KMS-11 (cell line): ENCODE measurements around the gene ADAMTS10.

Source experiments
- H2AFZ ChIP-seq: fragments of 200-600 bp; sonication (generic); 2 replicates; pipeline ENCODE4 v1.6.1; 2016; ENCODE audit warnings: antibody characterized with exemption, mixed run types, low read depth
- H3K27ac ChIP-seq: fragments of 200-600 bp; sonication (generic); 2 replicates; pipeline ENCODE4 v1.6.1; 2016; ENCODE audit warnings: mild to moderate bottlenecking, mixed run types
- H3K27me3 ChIP-seq: fragments of 200-600 bp; sonication (generic); 2 replicates; pipeline ENCODE4 v1.6.1; 2017; ENCODE audit warnings: mild to moderate bottlenecking, low read depth, mixed run types, moderate library complexity; ENCODE audit not compliant: insufficient read depth
- H3K36me3 ChIP-seq: fragments of 200-600 bp; sonication (generic); 2 replicates; pipeline ENCODE4 v1.6.1; 2017; ENCODE audit warnings: mild to moderate bottlenecking, mixed run types; ENCODE audit not compliant: insufficient read depth
- H3K4me1 ChIP-seq: fragments of 200-600 bp; sonication (generic); 2 replicates; pipeline ENCODE4 v1.6.1; 2016; ENCODE audit warnings: mild to moderate bottlenecking, low read depth, mixed run types; ENCODE audit not compliant: poor library complexity, severe bottlenecking
- H3K4me2 ChIP-seq: fragments of 200-600 bp; sonication (generic); 2 replicates; pipeline ENCODE4 v1.7.0; 2016; ENCODE audit warnings: mild to moderate bottlenecking, mixed run types
- H3K4me3 ChIP-seq: fragments of 200-600 bp; sonication (generic); IDR thresholded peaks from 2 replicates; pipeline ENCODE4 v1.6.1; 2017; ENCODE audit warnings: low read depth, low read length, mixed read lengths; ENCODE audit not compliant: insufficient read depth
- H3K79me2 ChIP-seq: fragments of 200-600 bp; sonication (generic); 2 replicates; pipeline ENCODE4 v1.6.1; 2016; ENCODE audit warnings: low read depth, mixed run types; ENCODE audit not compliant: insufficient read depth
- H3K9ac ChIP-seq: fragments of 200-600 bp; sonication (generic); 2 replicates; pipeline ENCODE4 v1.6.1; 2016; ENCODE audit warnings: mild to moderate bottlenecking, mixed run types
- H4K20me1 ChIP-seq: fragments of 200-600 bp; sonication (generic); 2 replicates; pipeline ENCODE4 v1.6.1; 2016; ENCODE audit warnings: mild to moderate bottlenecking, mixed run types; ENCODE audit not compliant: insufficient read depth
- CTCF ChIP-seq: fragments of 200-600 bp; sonication (generic); conservative IDR thresholded peaks from 2 replicates; pipeline ENCODE4 v1.6.1; 2017; ENCODE audit warnings: low read depth, mild to moderate bottlenecking, antibody characterized with exemption, low read length, moderate library complexity, mixed read lengths

Gene ADAMTS10

GRCh38 chr19:8537099-8537498 is 73.4 kb downstream of the ADAMTS10 start:
- Histone ChIP-seq H4K20me1 (no peaks in the 10 kb centered on the region), H3K27ac (no peak overlapping the region), H3K9ac (no peak overlapping the region), H3K4me3 (no peak overlapping the region), H3K27me3 (peaks cover 49% of the 10 kb centered on the region), H3K4me2 (no peak overlapping the region), H2AFZ (no peak overlapping the region), H3K79me2 (no peaks in the 10 kb centered on the region), H3K36me3 (no peaks in the 10 kb centered on the region), H3K4me1 (no peaks in the 10 kb centered on the region)
- TF ChIP-seq CTCF, result no peak

- H3K4me2 ChIP-seq, result no peak overlapping the region
- no peaks in the 10 kb centered on the region for H3K4me1 ChIP-seq
- no peak overlapping the region for H3K4me3 ChIP-seq
- H4K20me1 ChIP-seq, result no peaks in the 10 kb centered on the region
- TF ChIP-seq CTCF, result no peak
- no peak overlapping the region for H2AFZ ChIP-seq
- peaks cover 52% of the 10 kb centered on the region for H3K27me3 ChIP-seq
- H3K36me3 ChIP-seq, result no peaks in the 10 kb centered on the region
- no peak overlapping the region for H3K27ac ChIP-seq
- no peak overlapping the region for H3K9ac ChIP-seq
- no peaks in the 10 kb centered on the region for H3K79me2 ChIP-seq
Observed at GRCh38 chr19:8536282-8536681, 74.2 kb downstream of the ADAMTS10 start.

- no peak overlapping the region for H3K27ac ChIP-seq
- no peak overlapping the region for H3K9ac ChIP-seq
- no peaks in the 10 kb centered on the region for H3K4me1 ChIP-seq
- H3K27me3 ChIP-seq, result peaks cover 46% of the 10 kb centered on the region
- no peak overlapping the region for H3K4me2 ChIP-seq
- no peaks in the 10 kb centered on the region for H4K20me1 ChIP-seq
- no peak overlapping the region for H3K4me3 ChIP-seq
- no peak overlapping the region for H2AFZ ChIP-seq
- H3K79me2 ChIP-seq, result no peaks in the 10 kb centered on the region
- no peak for TF ChIP-seq CTCF
- no peaks in the 10 kb centered on the region for H3K36me3 ChIP-seq
Observed at GRCh38 chr19:8532225-8532624, 78.3 kb downstream of the ADAMTS10 start.

- peaks cover 46% of the 10 kb centered on the region for H3K27me3 ChIP-seq
- H3K4me2 ChIP-seq, result no peak overlapping the region
- H2AFZ ChIP-seq, result no peak overlapping the region
- H3K4me1 ChIP-seq, result no peaks in the 10 kb centered on the region
- no peaks in the 10 kb centered on the region for H4K20me1 ChIP-seq
- no peak overlapping the region for H3K27ac ChIP-seq
- no peak overlapping the region for H3K4me3 ChIP-seq
- no peak for TF ChIP-seq CTCF
- H3K9ac ChIP-seq, result no peak overlapping the region
- no peaks in the 10 kb centered on the region for H3K79me2 ChIP-seq
- H3K36me3 ChIP-seq, result no peaks in the 10 kb centered on the region
Observed at GRCh38 chr19:8531470-8531869, 79.0 kb downstream of the ADAMTS10 start.
